GM10248 (cell line): Measurements from ENCODE around the gene PDE2A.

Experiments
- CTCF ChIA-PET: fragments of 300-600 bp; sonication (Branson Sonifier 250); formaldehyde crosslinking; extraction: SDS; loops from one replicate; lab custom pipeline; 2021; ENCODE audit warnings: antibody characterized with exemption; lab: Yijun Ruan, JAX
- POLR2A ChIA-PET: fragments of 350-650 bp; sonication (Branson Sonifier 250); formaldehyde crosslinking; extraction: SDS; loops from one replicate; lab custom pipeline; 2020; ENCODE audit warnings: antibody characterized with exemption; lab: Yijun Ruan, JAX
- DNase-seq: peaks from one replicate; pipeline ENCODE4 v3.0.0; 2012; ENCODE audit errors: extremely low spot score
- TF ChIP-seq, protein P1 (sequence below): IDR thresholded peaks from 2 replicates; pipeline ENCODE4 v1.5.1; 2012; ENCODE audit warnings: mild to moderate bottlenecking, low read depth; ENCODE audit errors: extremely low read depth, missing control alignments, control extremely low read depth

The PDE2A gene

DNA sequence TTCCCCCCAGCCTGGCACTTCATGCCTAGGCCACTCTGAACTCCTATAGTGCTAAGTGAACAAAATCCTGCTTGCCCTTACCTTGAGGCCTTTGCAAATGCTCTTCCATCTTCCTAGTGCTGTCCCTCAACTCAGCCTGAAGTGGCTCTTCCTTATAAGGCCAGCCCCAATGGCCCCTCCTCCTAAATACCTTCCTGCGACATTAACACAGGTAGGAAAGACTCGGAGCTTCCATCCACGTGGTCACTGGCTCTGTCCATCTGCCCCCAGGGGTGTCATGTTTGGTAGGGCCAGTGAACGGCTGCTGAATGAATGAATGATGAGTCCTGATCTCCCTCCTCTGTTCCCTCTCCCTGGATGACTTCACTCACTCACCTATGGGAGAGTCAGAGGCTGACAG, 4.2 kb downstream of the PDE2A start:
- DNase-seq: no peak
- ChIA-PET CTCF (interaction anchor here (2.4 to 8.0 kb wide), 2 partner anchors 12 to 65 kb away, joined by 8 to 117 read pairs; no protein-coding TSS in a partner anchor), POLR2A (no interaction called here)
- TF ChIP-seq, protein P1, sequence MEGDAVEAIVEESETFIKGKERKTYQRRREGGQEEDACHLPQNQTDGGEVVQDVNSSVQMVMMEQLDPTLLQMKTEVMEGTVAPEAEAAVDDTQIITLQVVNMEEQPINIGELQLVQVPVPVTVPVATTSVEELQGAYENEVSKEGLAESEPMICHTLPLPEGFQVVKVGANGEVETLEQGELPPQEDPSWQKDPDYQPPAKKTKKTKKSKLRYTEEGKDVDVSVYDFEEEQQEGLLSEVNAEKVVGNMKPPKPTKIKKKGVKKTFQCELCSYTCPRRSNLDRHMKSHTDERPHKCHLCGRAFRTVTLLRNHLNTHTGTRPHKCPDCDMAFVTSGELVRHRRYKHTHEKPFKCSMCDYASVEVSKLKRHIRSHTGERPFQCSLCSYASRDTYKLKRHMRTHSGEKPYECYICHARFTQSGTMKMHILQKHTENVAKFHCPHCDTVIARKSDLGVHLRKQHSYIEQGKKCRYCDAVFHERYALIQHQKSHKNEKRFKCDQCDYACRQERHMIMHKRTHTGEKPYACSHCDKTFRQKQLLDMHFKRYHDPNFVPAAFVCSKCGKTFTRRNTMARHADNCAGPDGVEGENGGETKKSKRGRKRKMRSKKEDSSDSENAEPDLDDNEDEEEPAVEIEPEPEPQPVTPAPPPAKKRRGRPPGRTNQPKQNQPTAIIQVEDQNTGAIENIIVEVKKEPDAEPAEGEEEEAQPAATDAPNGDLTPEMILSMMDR: no peak

DNA sequence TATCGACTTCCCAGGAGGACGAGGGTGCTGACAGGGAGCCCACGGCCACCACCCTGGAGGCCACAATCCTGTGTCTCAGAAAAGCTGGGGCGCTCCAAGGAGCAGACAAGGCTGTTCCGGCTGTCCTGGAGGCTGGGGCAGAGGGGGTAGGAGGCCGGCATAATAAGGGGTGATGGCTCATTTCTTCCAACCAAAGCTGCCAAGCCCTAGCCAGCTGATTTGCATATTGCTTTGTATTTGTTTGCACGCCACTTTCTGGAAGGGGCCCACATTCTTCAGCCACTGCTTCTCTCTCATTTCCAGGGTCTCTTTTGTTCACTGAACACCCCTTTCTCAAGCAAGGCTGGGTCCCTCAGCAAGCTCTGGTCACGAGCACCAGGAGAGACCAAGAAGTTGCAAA, 4.7 kb downstream of the PDE2A start:
- no peak for DNase-seq
- TF ChIP-seq, protein P1: no peak
- ChIA-PET CTCF (interaction anchor here (0.9 to 8.0 kb wide), 5 partner anchors 11 to 81 kb away, joined by 3 to 117 read pairs (median 6); no protein-coding TSS in a partner anchor), POLR2A (no interaction called here)

DNA sequence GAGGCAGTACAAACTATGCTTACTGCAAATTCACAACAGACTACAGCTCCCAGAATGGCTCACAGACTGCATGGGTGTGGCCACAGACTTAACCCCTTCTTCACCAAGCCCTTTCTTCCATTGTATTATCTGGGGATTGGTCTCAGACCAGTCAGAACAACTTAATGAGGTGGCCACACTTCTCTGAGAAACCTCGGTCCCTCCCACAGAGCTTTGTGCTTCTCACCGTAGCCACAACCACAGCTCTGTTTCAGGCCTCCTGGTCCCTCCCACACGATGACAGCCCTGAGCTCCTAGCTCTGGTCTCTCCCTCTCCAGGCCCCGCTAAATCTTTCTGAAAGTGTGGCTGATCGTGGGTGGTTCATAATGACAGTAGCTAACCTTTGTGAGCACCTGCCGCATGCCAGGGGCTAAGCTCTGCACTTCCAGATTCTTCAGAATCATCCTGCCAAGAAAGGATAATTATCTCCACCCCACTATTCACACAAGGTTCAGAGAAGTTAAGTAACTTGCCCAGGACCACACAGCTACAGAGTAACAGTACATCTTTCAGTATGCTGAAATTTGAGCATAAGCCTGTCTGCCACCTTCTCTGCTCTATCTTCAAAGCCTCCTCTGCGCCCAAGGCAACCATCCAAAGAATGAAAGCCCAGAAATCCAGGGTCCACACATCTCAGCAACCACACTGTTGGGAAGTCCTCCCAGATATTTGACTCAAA, 5.4 kb downstream of the PDE2A start:
- TF ChIP-seq, protein P1: no peak
- ChIA-PET CTCF (interaction anchor here (0.7 to 8.0 kb wide), 11 partner anchors 10 to 567 kb away, joined by 3 to 117 read pairs (median 4); no protein-coding TSS in a partner anchor), POLR2A (interaction anchor here (0.6 to 0.9 kb wide), 3 partner anchors 8 to 47 kb away, joined by 3 to 6 read pairs (median 3); no protein-coding TSS in a partner anchor)
- DNase-seq: peak; percentile 91

DNA sequence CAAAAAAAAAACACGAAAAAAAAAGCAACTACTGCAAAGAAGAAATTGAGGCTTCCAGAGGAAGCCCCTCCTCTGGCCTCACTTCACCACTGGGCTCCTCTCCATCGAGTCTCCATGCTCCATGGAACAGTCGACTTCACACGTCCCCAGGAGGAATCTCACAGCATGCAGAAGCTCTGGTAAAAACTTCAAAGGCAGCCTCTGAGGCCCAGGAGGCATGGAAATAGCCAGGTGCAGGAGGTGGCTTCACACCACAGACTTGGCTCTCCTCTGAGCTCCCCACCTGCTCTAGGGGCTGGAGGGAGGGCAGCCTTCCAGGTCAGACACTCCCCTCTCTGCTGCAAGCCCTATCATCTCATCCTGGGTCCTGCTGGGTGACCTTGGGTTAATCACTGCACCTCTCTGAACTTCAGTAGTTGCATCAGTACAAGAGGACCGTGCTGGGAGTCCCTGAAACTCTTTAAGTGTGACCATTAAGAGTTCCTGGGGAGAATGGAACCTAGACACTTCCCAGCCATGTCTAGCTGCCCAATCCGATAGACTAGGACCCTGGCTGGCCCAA, 8.2 kb downstream of the PDE2A start:
- ChIA-PET POLR2A (no interaction called here), CTCF (interaction anchor here (1.2 to 8.0 kb wide), 2 partner anchors 16 to 235 kb away, joined by 3 to 117 read pairs; no protein-coding TSS in a partner anchor)
- TF ChIP-seq, protein P1: no peak
- DNase-seq: no peak

DNA sequence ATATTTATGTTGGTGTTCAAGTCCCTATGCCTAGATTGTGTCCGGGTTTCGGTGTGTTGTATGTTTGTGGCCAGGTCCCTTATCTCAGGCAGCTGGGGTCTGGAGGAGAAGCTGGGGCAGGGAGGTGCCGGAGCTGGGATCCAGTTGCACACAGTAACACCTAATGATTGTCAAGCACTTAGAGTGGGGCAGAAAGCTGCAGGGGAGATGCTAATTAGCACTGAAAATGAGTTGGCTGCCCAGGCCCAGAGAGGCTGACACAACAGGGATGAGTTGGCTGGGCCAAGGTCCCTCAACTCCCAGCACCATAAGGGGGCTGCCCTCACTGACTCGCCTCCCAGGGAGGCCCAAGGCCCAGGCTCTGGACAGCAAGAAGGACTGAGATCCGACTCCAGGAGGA, 12.2 kb downstream of the PDE2A start:
- no peak for DNase-seq
- ChIA-PET CTCF (no interaction called here), POLR2A (no interaction called here)
- TF ChIP-seq, protein P1: no peak

DNA sequence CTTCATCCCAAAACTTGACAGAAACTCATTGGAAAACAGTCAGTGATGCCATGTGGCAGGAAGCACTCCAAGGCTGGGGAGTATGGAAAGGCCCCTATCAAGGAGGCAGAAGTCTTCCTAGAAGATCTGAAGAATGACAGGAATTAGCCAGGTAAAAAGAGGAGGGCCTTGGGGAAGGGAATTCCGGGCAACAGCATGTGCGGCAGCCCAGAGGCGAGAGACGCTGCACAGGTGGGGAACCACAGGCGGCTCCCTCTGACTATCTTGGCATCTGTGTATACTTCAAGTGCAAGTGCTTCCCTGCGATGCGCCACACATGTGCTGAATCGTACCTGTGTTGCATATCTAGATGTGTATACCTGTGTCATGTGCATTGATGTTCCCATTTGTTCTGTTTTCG, 12.7 kb downstream of the PDE2A start:
- ChIA-PET CTCF (interaction anchor here (1.5 kb wide), 1 partner anchor 23 kb away, joined by 7 read pairs; no protein-coding TSS in a partner anchor), POLR2A (no interaction called here)
- TF ChIP-seq, protein P1: no peak
- no peak for DNase-seq
